GM21423 (cell line): ENCODE data around the gene LRRC4C.

Source experiments
- ATAC-seq: cut with Tn5 transposase; IDR thresholded peaks from one replicate; pipeline ENCODE4 v1.9.1; 2021; ENCODE audit warnings: mild to moderate bottlenecking, moderate library complexity; ENCODE audit not compliant: unreplicated experiment

LRRC4C gene

DNA sequence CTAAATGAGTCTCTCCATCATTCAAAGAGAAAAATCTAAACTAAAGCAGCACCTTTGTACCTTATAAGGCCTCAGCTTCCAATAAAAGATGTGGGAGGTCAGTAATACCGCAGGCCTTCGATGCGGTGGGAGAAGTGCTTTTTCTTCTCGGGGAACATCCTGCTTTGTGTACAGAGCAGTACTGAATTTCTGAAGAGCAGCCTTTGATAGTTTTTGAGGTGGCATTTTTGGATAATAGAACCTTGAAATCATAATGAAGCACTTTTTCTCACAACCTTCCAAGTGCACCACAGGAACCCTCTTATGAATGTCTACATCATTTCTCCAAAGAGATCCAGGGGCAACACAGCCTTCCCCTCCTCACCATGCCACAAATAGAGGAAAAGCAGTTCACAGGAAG, 39.6 kb downstream of the LRRC4C start:
- ATAC-seq = no peak

DNA sequence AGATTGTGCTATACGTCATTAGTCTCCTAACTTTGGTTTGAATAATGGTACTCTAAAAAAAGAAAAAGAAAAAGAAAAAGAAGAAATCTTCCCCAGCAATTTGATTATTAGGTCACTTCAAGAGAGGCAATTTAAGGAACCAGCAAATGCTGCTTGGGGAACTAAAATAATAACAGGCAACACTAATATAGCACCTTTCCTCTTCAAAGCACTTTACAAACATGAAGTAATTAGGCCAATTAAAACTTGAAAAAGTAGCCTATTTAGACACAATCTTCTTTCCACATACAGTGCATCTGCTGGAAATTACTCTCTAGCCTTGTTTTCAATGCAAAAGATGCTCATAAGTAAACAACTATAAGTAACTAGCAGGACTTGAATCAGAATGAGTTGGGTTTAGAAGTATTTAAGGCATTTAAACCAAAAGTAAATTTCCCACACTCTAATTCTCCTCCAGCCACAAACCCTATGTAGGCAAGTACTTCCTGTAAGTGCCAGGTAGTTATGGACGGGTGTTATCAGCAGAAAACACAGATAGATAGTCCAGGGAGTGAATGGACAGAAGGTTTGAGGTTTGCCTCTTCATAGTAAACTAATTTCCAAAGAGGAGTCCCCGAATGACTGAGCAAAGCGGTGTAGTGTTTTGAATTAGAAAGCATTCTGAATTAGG, 44.5 kb downstream of the LRRC4C start:
- ATAC-seq = no peak

DNA sequence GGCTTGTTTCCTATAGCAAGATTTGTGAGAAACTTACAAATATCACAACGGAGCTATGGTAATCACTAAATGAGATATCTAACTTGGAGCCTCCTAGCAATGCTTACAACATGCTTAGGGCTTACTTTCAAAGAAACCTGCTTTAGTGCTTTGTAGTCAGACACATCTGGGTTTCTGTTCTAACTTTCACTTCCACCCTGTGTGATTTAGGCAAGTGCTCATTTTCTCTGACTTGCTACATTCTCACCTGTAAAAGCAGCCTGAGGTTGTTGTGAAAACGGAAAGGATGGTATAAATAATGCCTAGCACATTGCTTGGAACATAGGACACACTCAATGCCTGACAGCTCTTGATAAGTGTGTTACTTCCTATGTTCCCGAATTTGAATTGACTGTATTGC, 45.6 kb downstream of the LRRC4C start:
- ATAC-seq = no peak

DNA sequence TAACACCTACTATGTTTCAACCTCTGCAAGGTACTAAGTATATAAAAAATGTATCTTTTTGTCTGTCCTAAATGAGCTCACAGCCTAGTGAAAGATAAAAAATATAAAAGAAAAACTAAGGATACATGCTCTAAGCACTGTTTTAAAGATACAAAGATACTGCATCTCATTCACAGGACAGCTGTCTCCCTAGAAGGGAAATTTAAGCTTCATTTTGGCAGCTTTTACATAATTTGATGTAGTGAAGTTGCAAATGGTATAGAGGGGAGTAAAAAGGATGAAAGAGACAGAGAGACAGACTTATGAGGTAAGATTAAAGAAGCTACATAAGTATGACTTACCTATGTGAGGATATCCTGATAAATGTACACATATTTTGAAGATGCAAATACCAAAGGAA, 53.6 kb downstream of the LRRC4C start:
- no peak for ATAC-seq

DNA sequence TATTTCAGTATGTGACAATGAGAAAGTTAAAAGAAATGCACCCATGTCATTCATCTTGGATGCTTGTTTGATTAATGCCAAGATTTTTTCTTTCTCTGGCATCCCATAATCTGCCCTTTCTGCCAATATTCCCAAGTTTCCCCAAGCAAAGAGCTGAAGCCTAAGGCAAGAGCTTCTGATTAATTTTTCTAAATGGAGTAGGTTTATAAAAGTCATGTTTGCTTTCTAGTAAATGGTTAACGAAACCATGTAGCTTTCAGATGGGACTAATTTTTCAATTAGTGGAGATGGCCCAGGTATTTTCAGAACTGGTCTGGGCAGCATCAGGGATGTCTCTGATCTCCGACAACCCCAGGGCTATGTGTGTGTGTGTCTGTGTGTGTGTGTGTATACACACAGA, 55.3 kb downstream of the LRRC4C start:
- no peak for ATAC-seq

DNA sequence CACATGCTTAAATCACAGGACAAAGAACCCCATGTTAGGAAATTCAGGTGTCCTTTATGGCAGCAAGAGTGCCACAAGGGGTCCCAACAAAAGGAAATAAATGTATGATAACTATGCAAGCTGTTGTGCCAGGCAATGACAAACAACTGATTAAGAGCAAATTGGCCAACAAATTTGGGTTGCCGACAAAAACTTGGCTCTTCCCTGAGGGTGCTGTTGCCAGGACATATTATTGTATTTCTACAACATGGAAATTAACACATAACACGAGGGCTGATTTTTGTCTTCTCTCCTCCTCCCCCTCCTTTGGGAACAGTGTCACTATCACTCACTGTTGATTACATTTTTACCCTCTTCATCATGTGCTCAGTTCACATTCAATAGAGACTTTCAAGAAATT, 56.0 kb downstream of the LRRC4C start:
- ATAC-seq = no peak

DNA sequence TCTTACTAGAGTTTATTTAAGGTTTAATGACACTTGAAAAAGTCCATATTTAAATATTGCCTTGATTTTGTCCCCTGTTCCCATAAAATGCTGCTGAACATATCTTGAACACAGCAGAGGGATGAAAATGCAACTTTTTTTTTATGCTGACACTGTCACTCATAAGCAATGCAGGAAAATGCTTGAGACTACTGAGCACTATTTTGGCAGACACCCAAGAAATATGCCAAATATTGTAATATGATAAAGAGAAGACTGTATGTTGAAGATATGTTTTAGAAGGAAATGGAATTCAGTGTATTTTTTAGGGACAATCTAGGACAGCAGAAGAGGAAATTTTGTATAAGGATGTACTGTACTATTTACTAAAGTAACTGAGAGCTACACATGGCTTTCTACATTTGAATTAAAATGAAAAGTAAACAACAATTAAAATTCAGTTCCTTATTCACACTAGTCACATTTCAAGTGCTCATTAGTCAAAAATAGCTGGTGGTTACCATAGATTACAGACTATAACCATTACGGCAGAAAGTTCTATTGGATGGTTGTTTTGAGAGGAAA, 58.6 kb downstream of the LRRC4C start:
- no peak for ATAC-seq

DNA sequence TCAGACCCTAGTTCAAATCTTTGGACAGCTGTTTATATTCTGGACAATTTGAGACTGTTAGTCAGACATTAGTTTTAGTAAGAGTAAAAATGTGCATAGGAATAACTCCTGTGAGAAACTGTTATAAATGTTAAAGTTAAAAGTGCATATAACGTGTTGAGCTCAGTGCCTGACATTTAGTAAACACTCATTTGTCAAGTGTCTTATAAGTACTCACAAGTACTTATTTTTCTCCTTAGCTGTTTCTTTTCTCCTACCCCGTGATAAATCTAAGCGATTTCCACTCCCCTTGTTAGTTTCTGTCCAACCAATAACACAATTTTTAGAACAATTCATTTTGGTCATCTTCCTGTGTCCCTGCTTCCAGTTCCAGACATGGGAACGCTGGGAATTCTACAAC, 59.3 kb downstream of the LRRC4C start:
- no peak for ATAC-seq

DNA sequence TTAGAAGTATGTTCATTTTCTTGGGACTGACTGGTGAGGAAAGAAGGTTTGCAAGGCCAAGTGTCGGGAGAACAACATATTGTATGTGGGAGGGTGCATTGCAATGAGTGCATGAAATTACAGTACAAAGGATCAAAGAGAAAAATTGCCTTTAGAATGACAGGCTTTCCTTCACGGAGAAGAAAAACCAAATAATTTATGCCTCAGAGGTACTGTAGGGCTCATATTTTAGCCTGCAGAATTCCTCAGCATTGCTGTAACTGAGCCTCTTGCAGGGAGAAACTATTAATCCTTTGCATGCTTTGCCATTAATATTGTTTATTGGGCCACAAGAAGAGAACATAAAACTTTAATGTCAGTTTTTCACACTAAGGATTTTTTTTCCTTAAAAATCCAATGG, 60.1 kb downstream of the LRRC4C start:
- ATAC-seq = no peak

DNA sequence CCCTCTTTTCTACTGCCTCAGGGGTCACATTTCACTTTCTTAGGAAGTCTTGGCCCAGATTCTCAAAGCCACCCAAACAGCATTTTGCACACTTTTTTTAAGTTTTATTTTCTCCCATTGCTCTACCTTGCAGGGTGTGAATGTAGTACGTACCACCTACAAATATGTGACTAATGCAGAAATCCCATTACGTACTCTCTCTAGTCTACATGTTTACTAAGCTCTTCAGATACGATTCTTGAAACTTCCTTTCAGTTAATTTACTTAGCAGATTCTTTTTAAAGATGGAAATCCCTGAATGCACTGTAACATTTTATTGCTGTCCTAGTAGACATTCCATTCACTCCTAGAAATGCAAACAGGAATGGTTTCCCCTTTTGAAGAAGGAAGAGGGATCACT, 61.3 kb downstream of the LRRC4C start:
- ATAC-seq = no peak

DNA sequence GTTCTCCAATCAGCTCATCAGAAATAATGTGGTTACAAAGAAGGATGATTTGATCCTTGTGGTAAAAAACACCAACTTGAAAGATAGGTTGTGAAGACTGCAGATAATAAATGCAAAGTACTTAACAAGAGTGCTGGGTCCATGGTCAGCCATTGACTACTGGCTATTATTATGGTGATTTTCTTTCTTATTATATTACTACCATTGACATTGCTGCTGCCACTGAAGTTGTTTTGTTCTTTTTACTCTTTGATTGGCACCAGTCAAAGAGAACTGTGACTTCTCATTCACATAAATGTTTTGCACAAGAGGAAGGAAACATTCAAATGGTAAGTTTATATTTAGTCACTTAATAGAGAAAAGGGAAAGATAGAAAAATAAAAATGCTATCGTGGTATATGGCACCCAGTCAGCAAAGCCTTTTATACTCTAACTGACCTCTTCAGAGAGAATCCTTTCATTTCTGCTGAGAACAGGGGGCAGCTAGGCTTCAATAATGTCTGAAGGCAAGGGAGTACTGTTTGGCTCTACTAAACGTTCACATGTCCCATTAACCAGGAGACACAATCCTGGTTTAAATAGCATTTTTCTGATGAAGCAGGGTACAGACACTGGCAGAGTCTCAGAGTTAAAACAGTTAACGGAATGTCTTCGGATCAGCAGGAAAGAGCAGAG, 64.8 kb downstream of the LRRC4C start:
- ATAC-seq = no peak

DNA sequence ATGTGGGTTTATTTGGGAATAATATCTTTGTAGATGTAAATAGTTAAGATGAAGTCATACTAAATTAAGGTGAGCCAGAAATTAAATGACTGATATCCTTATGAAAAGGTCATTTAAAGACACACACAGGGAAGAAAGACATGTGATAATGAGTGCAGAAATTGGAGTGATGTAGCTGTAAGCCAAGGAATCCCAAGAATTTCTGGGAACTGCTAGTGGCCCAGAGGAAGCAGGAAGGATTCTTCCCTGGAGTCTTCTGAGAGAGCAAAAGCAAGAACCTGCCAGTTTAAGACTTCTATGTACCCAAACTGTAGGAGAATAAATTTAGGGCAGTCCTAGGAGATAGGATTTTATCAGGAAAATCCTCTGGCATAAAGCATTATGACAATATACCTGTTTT, 66.9 kb downstream of the LRRC4C start:
- ATAC-seq = no peak

DNA sequence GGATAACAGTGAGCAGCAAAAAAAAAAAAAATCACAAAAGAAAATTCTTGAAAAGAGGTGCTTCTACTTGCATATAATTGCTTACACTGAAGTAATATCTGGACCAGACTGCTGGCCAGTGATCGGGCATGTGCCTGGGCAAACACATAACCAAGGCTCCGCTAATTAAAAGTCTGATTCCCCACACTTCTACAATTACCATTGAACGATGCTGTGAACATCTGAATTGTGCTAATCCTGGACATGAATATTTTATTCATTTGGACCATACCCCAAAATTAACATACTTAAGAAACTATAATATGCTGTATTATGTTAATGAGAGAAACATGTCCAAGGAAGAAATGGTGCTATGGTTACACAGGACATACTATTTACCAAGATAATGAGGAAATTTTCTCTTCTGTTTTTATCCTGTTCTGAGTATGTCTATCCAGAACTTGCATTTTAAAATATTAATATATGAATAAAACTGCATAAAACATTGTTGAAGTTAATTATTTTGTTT, 69.8 kb downstream of the LRRC4C start:
- no peak for ATAC-seq

DNA sequence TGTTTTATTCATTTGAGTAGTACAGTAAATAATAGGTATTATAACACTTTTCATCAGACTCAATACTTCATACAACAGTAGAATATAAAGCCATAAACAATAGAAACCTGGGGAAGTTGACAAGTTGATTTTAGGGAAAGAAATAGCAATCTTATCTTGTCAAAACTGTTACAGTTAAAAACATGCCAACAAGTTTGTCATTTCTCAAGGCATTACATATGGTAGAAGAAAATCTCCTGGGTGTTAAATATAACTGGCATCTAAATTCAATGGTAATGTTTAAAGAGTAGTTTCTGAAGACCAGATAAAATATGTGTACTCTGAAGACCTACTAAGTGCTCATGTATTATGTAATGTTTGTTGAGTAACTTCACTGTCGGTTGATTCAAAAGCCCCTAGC, 75.1 kb downstream of the LRRC4C start:
- ATAC-seq = no peak

DNA sequence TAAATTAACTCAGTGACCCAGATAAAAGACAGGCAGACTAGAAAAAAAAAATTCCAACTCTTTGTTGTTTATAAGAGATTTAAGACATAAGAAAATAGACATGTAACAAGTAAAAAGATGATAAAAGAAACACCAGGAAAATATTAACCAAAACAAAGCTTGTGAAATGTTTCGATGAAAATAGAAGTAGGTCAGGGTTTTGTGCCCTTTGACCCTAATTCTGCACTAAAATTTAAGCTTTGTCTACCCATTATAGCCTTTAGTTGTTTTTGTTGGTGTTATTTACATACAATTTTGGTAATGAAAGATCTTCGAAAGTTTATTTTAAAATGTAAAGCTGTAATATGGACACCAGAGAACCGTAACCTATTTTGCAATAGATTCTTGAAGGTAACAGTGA, 75.7 kb downstream of the LRRC4C start:
- ATAC-seq = no peak

DNA sequence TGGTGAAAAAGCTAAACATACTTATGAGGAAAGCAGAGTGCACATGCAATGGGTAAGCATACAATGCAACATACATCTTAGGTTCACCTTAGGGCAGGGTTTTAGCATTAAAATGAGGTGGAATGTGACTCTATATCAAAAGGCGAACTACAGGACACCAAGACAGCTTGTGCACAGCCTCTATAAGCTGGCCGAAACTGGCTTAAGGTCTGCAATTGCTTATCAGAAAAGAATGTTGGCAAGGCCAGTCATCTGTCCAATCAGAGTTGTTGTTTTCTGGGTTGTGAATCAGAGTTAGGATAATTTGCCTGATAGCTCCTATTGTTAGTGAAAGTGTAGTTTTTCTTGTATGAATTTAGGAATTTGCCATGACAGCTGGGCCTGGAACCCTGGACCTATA, 76.5 kb downstream of the LRRC4C start:
- ATAC-seq = no peak

DNA sequence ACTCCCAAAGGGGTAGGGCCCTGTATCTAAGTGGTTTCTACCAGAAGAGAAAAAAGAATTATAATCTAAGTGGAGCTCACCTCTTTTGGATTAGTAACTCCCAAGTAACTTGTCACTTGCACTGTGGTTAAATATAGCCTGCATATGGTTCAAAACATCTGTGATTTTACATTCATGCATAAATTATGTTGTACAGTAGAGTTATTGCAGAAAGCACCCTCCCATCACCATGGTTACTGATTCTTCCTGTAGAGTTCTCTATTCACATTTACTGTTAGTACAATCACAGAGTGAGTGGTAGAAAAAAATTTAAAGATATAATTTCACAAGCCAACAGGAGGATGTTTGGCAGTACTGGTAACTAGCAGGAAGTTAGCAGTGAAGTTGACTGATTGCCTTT, 80.4 kb downstream of the LRRC4C start:
- no peak for ATAC-seq

DNA sequence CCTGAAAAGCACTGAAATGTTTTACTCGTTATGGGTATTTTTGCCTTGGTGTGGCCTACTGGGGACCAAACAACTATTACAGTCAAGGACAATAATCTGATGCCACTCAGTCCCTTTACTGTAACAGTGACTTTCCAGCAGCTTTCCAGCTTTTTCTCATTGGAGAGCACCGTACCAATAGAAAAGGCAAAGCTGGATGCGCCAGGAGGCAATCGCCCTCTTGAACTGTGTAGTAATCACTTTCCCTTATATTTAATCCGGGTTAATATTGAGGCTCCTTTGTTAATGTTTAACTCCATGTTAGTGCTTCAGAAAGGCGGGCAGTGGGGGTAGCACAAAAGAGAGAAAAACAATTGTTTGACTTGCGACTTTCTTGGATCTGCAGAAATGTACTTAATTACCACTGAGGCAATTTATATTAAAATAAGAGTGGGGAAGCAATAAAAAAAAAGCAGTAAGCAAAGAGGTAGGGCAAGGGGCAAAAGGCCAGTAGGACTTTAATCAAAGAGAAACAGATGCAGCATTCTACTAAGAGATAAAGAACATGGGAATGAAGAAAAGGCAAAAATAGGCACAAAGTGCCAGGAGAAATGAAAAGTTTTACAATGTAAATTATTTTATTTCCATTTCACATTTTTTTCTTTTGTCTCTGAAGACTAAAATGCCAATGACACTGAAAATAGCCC, 81.6 kb downstream of the LRRC4C start:
- ATAC-seq = no peak

DNA sequence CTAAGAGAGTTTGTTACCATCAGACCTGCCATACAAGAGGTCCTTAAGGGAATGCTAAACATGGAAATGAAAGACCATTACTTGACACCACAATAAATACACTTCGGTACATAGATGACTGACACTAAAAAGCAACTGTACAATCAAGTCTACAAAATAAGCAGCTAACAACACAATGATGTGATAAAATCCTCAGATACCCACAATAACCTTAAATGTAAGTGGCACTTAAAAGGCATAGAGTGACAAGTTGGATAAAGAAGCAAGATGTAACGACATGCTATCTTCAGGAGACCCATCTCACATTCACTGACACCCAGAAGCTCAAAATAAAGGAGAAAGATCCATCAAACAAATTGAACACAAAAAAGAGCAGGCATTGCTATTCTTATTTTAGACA, 107.6 kb downstream of the LRRC4C start:
- no peak for ATAC-seq

DNA sequence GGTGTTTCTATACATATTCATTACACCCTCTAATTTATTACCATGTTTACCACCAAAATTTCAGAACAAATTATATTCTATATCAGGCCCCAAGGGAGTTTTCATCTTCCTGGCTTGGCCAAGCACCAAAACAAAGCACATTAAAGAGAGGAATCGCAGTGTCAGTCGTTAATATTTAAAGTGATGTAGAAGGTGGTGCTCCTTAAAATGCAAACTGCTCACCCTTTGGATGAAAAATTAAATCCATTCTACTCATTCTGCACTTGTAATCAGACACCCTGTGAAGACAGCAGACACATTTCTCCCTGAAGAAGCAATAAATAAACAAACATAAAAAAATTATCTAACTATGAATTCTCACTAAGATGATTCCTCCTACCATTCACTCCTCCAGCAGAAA, 113.4 kb downstream of the LRRC4C start:
- ATAC-seq = no peak

DNA sequence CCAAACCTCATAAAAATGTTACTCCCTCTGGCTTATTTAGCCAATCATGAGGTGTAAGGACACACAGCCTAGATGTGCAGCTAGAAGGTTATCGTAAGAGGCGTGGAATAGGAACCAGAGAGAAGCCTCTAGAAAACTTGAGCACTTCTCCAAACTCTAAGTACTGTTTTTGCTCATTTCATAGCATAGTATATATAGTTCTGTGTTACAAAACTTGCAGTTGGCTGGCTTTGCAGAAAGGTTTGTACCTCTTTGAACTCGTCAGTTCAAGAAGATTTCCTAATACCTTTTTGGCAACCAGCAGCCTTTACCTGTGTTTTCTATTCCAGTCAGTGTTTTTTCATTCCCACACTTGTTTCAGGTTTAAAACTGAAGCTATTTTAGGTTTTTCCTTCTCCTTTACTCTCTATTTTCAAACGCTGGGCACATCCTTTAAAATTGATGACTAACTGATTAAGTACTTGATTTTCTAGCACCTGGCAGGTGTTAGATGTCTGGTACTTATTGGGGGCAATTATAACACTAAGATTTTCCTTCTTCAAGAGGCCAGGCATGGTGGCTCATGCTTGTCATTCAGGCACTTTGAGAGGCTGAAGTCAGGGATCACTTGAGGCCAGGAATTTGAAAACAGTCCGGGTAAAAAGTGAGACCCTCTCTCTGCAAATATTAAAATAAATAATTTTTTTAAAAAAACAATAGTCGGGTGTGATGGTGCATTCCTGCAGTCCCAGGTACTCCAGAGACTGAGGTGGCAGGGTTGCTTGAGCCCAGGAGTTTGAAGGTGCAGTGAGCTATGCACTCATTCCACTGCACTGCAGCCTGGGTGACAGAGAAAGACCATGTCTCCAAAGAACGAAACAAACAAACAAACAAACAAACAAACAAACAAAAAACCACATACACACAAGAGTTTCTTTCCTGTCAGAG, 125.2 kb downstream of the LRRC4C start:
- ATAC-seq = no peak
